ENCODE results near the gene PPIL1. TPM values are rescaled to one million over a fixed set of nuclear protein-coding genes. Genes with fewer than 3 reads are reported as not detected.

PPIL1 gene
- total RNA-seq, 1 experiment from 2014 or later = 87.8 TPM

- Histone ChIP-seq H4K20me1 (ENCODE audit: control insufficient read depth, insufficient read depth, insufficient read length) (no peaks in the 10 kb centered on the region), H3K18ac (ENCODE audit: insufficient read length, low read depth, low read length) (no peak overlapping the region), H4K5ac (ENCODE audit: insufficient read length, low read depth, low read length) (no peak overlapping the region), H3K14ac (ENCODE audit: insufficient read depth, low read length) (no peak overlapping the region; the same call in 1 of the 2 replicates), H2BK12ac (ENCODE audit: insufficient read length, low read depth, low read length) (no peak overlapping the region), H3K9me3 (ENCODE audit: control insufficient read depth, low read depth, low read length) (no peaks in the 10 kb centered on the region), H3T11ph (ENCODE audit: low read length) (no peak overlapping the region), H3K27me3 (ENCODE audit: insufficient read depth, low read length) (no peaks in the 10 kb centered on the region), H2BK20ac (ENCODE audit: low read depth, low read length, poor library complexity, severe bottlenecking) (no peak overlapping the region), H3K79me1 (ENCODE audit: insufficient read depth, low read depth, low read length, poor library complexity, severe bottlenecking) (no peaks in the 10 kb centered on the region), H3K9ac (ENCODE audit: extremely low read depth, insufficient read length, low read length) (no peak overlapping the region), H2BK120ac (ENCODE audit: low read depth, low read length, poor library complexity, severe bottlenecking) (no peak overlapping the region), H3K23ac (ENCODE audit: insufficient read length, low read depth, low read length) (no peak overlapping the region), H3K23me2 (ENCODE audit: insufficient read length, low read depth, low read length, poor library complexity, severe bottlenecking) (no peaks in the 10 kb centered on the region), H3K56ac (ENCODE audit: insufficient read length, low read depth, low read length) (no peak overlapping the region), H2AFZ (ENCODE audit: low read length) (no peak overlapping the region), H2BK5ac (ENCODE audit: insufficient read length, low read length) (no peak overlapping the region), H3K4me2 (ENCODE audit: insufficient read depth, insufficient read length, low read length) (no peak overlapping the region), H3K27ac (ENCODE audit: insufficient read length, low read depth, low read length) (no peak overlapping the region), H3K79me2 (ENCODE audit: insufficient read depth, low read length) (no peaks in the 10 kb centered on the region), H2AK5ac (ENCODE audit: insufficient read length, low read length) (no peak overlapping the region), H3K4me1 (ENCODE audit: insufficient read depth, low read length) (no peaks in the 10 kb centered on the region; the same call in 1 of the 2 replicates), H3K4ac (ENCODE audit: low read depth, low read length) (no peak overlapping the region), H4K8ac (replicated peaks; ENCODE audit: insufficient read length, low read depth, low read length) (no peak overlapping the region), H2BK15ac (ENCODE audit: low read depth, low read length) (no peak overlapping the region), H4K91ac (ENCODE audit: insufficient read length, low read depth, low read length) (no peak overlapping the region)
- Mint-ChIP-seq H3K27me3 (ENCODE audit: low read depth) (peaks cover 52% of the 10 kb centered on the region), H3K4me1 (peaks cover 19 to 58% of the 10 kb centered on the region in 2 experiments), H3K27ac (no peak overlapping the region), H3K4me3 (no peak overlapping the region; a peak in 1 of 5 replicates), H3K36me3 (ENCODE audit: insufficient read depth in 1 of 3, low read depth in 3 of 3) (no peaks in the 10 kb centered on the region), H3K9me3 (no peaks in the 10 kb centered on the region; a peak in 1 of 5 replicates)
- WGBS (ENCODE audit: extremely low coverage, insufficient read length, low lambda C conversion rate) = no CpG with 5 or more reads among the region's 8 CpGs
- DNase-seq = peak; percentile 67
- peak; percentile 49 for TF ChIP-seq CTCF (conservative IDR thresholded peaks at IDR 0.05)
Observed at GRCh38 chr6:36805917-36806316, 68.7 kb downstream of the PPIL1 start.

Measured in H9 (cell line).